ENCODE measurements around the gene SYT17.

DNA sequence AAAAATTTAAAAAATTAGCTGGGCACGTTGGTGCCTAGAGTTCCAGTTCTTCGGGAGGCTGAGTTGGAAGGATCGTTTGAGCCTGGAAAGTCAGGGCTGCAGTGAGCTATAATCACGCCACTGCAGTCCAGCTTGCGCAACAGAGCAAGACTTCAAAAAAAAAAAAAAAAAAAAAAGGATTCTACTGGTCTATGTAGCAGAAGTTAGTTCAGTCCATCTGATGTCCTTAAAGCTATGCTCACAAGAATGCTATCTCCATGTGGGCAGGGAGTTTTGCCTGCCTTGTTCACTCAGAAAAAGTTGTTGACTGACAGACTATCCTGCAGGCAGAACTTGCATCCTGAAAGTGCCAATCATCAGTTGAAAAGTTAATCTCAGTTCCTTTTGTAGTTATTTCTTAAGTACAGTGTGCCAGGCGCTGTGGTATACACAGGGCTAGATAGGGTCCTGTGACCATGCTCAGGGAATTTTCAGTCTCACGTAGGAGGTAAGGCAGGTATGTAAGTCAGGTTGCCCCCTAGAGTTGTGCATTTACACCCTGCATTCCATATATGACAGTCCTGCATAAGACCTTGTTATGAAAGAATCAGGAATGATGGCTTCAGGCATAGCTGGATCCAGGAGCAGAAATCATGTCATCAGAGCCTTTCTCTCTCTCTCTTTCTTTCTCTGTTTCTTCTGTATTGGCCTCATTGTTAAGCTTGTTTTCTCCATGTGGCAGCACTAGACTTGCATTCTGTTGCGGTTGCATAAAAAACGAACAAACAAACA, 7.6 kb downstream of the SYT17 start:
- no peak for TF ChIP-seq CTCF (IDR thresholded peaks at IDR 0.05; ENCODE audit: low read depth, low read length, poor library complexity, severe bottlenecking)
- no peak for TF ChIP-seq EZH2phosphoT487 (IDR thresholded peaks at IDR 0.05; ENCODE audit: borderline replicate concordance, low read length)

All from DOHH2 (cell line).